Activated CD4-positive, alpha-beta T cell treated with anti-CD3 and anti-CD28 coated beads, Interleukin-10, Interleukin-2, amounts not matched to agents 100 ng/mL and 50 ng/mL, durations not matched to agents 16 hours and 8 hours (primary cell): ENCODE results near the gene CCDC40.
A peak's percentile ranks its signal among the peaks of the same experiment; 100 is the strongest.

ENCODE experiments used
- DNase-seq: peaks from one replicate; pipeline ENCODE4 v3.0.0-alpha.2; 2020

The CCDC40 gene

GRCh38 chr17:80118601-80119270 lies 82.3 kb downstream of the CCDC40 start:
- DNase-seq, result no peak

- DNase-seq, result no peak
Measured at GRCh38 chr17:80119271-80119791, 82.9 kb downstream of the CCDC40 start.

- DNase-seq, result no peak
Measured at GRCh38 chr17:80119839-80120238, 83.4 kb downstream of the CCDC40 start.

- no peak for DNase-seq
Measured at GRCh38 chr17:80122026-80122575, 85.7 kb downstream of the CCDC40 start.

- DNase-seq, result no peak
Measured at GRCh38 chr17:80122926-80123505, 86.6 kb downstream of the CCDC40 start.

- DNase-seq, result no peak
Measured at GRCh38 chr17:80123791-80124190, 87.3 kb downstream of the CCDC40 start.

- DNase-seq, result no peak
Measured at GRCh38 chr17:80124351-80124981, 88.0 kb downstream of the CCDC40 start.

GRCh38 chr17:80125656-80126448 lies 89.4 kb downstream of the CCDC40 start:
- no peak for DNase-seq

- DNase-seq, result no peak
Measured at GRCh38 chr17:80126449-80126715, 89.9 kb downstream of the CCDC40 start.

- DNase-seq, result no peak
Measured at GRCh38 chr17:80129006-80129565, 92.6 kb downstream of the CCDC40 start.

- DNase-seq, result no peak
Measured at GRCh38 chr17:80130992-80131391, 94.5 kb downstream of the CCDC40 start.

- DNase-seq, result no peak
Measured at GRCh38 chr17:80132906-80133625, 96.6 kb downstream of the CCDC40 start.

GRCh38 chr17:80133626-80133970 lies 97.2 kb downstream of the CCDC40 start:
- no peak for DNase-seq

GRCh38 chr17:80137131-80137530 lies 100.7 kb downstream of the CCDC40 start:
- no peak for DNase-seq

- DNase-seq, result no peak
Measured at GRCh38 chr17:80138856-80139426, 102.5 kb downstream of the CCDC40 start.

- DNase-seq, result no peak
Measured at GRCh38 chr17:80141463-80142165, 105.2 kb downstream of the CCDC40 start.

- no peak for DNase-seq
Measured at GRCh38 chr17:80142929-80143328, 106.5 kb downstream of the CCDC40 start.

- peak; percentile 43 for DNase-seq
Measured at GRCh38 chr17:80145076-80146075, 108.9 kb downstream of the CCDC40 start.

GRCh38 chr17:80146121-80147034 lies 109.9 kb downstream of the CCDC40 start:
- peak; percentile 40 for DNase-seq
